HEK293 (cell line): ENCODE data around the gene KRTAP20-4.

Experiments used
- CTCF ChIA-PET: fragments of 350-600 bp; formaldehyde crosslinking; extraction: SDS; loops from one replicate; lab custom pipeline; 2021; ENCODE audit warnings: antibody characterized with exemption; lab: Yijun Ruan, JAX
- POLR2A ChIA-PET: fragments of 300-600 bp; formaldehyde crosslinking; extraction: SDS; loops from one replicate; lab custom pipeline; 2020; ENCODE audit warnings: antibody characterized with exemption, inconsistent platforms; lab: Yijun Ruan, JAX
- H3K27ac ChIP-seq: fragments of 200-500 bp; sonication (Bioruptor generic); 2 replicates; pipeline ENCODE4 v1.5.1; 2014; ENCODE audit warnings: low read depth, low read length, control low read depth, inconsistent platforms; ENCODE audit errors: extremely low read depth
- H3K36me3 ChIP-seq, 2 experiments: fragments of 200-500 bp in 1 of 2; sonication (Bioruptor generic) in 1 of 2; 1 replicate in 1 of 2; 2 replicates in 1 of 2; pipeline ENCODE4 v1.5.1; 2014 to 2017; ENCODE audit warnings: inconsistent platforms in 2 of 2, low read length in 2 of 2; ENCODE audit not compliant: control insufficient read depth in 2 of 2, insufficient read depth in 1 of 2
- H3K4me1 ChIP-seq: fragments of 200-500 bp; sonication (Bioruptor generic); 2 replicates; pipeline ENCODE4 v1.5.1; 2014; ENCODE audit warnings: mild to moderate bottlenecking, low read length, inconsistent platforms; ENCODE audit not compliant: control insufficient read depth, insufficient read depth
- H3K4me3 ChIP-seq: 2 replicates; pipeline ENCODE4 v1.5.1; 2011; ENCODE audit warnings: low read depth, mild to moderate bottlenecking, control low read depth, low read length, moderate library complexity
- H3K9me3 ChIP-seq: fragments of 200-500 bp; sonication (Bioruptor generic); 2 replicates; pipeline ENCODE4 v1.5.1; 2014; ENCODE audit warnings: low read depth, low read length, inconsistent platforms; ENCODE audit not compliant: control insufficient read depth, insufficient read depth
- KLF1 ChIP-seq: fragments of 450-650 bp; formaldehyde crosslinking; IDR thresholded peaks from 2 replicates; pipeline ENCODE4 v1.5.1; 2016; ENCODE audit warnings: missing biosample characterization, missing genetic modification characterization
- MZF1 ChIP-seq: fragments of 450-650 bp; formaldehyde crosslinking; IDR thresholded peaks from 2 replicates; pipeline ENCODE4 v1.5.1; 2017; ENCODE audit warnings: missing biosample characterization, missing genetic modification characterization, borderline replicate concordance
- REPIN1 ChIP-seq: fragments of 450-650 bp; formaldehyde crosslinking; IDR thresholded peaks from 2 replicates; pipeline ENCODE4 v1.5.1; 2017; ENCODE audit warnings: missing biosample characterization, missing genetic modification characterization, low read depth
- ZBTB21 ChIP-seq: fragments of 450-650 bp; formaldehyde crosslinking; IDR thresholded peaks from 2 replicates; pipeline ENCODE4 v1.5.1; 2017; ENCODE audit warnings: missing biosample characterization, missing genetic modification characterization
- ZNF2 ChIP-seq: fragments of 450-650 bp; formaldehyde crosslinking; IDR thresholded peaks from 2 replicates; pipeline ENCODE4 v1.5.1; 2016; ENCODE audit warnings: missing biosample characterization, missing genetic modification characterization
- ZNF341 ChIP-seq: fragments of 450-650 bp; formaldehyde crosslinking; IDR thresholded peaks from 2 replicates; pipeline ENCODE4; 2016; ENCODE audit warnings: low read depth, missing biosample characterization, missing genetic modification characterization
- ZNF37A ChIP-seq: fragments of 450-650 bp; IDR thresholded peaks from 2 replicates; pipeline ENCODE4 v1.5.1; 2018; ENCODE audit warnings: missing biosample characterization, missing genetic modification characterization
- ZNF404 ChIP-seq: fragments of 450-650 bp; formaldehyde crosslinking; IDR thresholded peaks from 2 replicates; pipeline ENCODE4 v1.5.1; 2017; ENCODE audit warnings: missing biosample characterization, missing genetic modification characterization
- ZNF585B ChIP-seq: fragments of 450-650 bp; formaldehyde crosslinking; IDR thresholded peaks from 2 replicates; pipeline ENCODE4 v1.5.1; 2016; ENCODE audit warnings: missing biosample characterization, missing genetic modification characterization
- ZNF596 ChIP-seq: fragments of 450-650 bp; IDR thresholded peaks from 2 replicates; pipeline ENCODE4 v1.5.0; 2018; ENCODE audit warnings: missing biosample characterization, mild to moderate bottlenecking, missing genetic modification characterization, moderate library complexity
- TF ChIP-seq, protein P1 (sequence below): fragments of 450-650 bp; IDR thresholded peaks from 2 replicates; pipeline ENCODE4 v1.5.1; 2018; ENCODE audit warnings: missing biosample characterization, missing genetic modification characterization
- TF ChIP-seq, protein P2 (sequence below): fragments of 450-650 bp; formaldehyde crosslinking; IDR thresholded peaks from 2 replicates; pipeline ENCODE4 v1.5.1; 2016; ENCODE audit warnings: missing biosample characterization, missing genetic modification characterization
- TF ChIP-seq, protein P3 (sequence below): fragments of 450-650 bp; formaldehyde crosslinking; IDR thresholded peaks from 2 replicates; pipeline ENCODE4 v1.5.0; 2017; ENCODE audit warnings: missing biosample characterization, missing genetic modification characterization, borderline replicate concordance
- TF ChIP-seq, protein P4 (sequence below): fragments of 450-650 bp; formaldehyde crosslinking; conservative IDR thresholded peaks from 2 replicates; pipeline ENCODE4 v1.5.1; 2016; ENCODE audit warnings: low read depth, missing biosample characterization, missing genetic modification characterization
- TF ChIP-seq, protein P5 (sequence below): fragments of 450-650 bp; formaldehyde crosslinking; IDR thresholded peaks from 2 replicates; pipeline ENCODE4 v1.5.1; 2016; ENCODE audit warnings: missing biosample characterization, missing genetic modification characterization

KRTAP20-4 gene

DNA sequence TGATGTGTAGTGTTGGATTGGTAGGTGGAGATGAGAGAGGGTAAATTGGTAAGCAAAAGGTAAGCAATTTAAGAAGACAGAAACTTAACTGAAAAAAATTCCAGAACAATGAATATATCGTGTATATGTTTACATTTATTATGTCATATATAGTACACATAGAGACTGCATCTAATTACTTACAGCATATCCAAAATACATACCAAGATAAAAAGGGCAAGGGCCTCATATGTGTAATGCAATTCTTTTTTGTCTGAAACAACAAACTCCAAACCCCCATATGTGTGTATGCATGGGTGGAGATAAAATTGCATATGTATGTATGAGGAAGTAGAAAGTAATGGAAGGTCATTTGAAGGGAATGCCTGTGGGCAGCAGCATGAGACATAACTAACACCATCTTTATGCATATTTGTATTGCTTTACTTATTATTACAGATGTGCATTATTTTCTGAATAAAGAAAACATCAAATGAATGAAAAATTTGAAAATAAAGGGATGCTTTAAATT, 26.5 kb downstream of the KRTAP20-4 start (continued):
- TF ChIP-seq ZNF596 (tag by site-specific recombination) (no peak), ZBTB21 (tag by site-specific recombination) (no peak), ZNF37A (tag by site-specific recombination) (no peak)

DNA sequence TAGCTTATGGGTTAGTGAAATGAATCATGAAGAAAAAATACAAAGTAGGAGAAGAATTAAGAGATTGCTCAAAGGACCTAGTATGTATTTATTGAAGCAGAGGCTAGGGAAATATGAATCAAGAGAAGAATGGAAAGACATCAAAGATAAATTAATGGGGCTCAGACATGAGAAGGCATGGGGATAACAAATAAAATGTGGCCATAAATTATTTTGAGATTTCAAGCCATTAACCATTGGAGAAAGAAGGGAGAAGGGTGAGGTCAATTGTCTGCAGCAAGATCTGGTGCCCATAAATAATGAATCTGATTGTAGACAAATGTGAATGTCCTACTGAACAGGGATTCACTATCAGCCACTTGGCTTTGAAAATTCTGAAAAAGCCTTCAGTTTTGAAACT, 32.5 kb downstream of the KRTAP20-4 start:
- Histone ChIP-seq H3K4me1 (no peaks in the 10 kb centered on the region), H3K4me3 (no peak overlapping the region), H3K36me3 (no peaks in the 10 kb centered on the region), H3K9me3 (no peaks in the 10 kb centered on the region), H3K27ac (no peak overlapping the region)
- ChIA-PET CTCF (interaction anchor here (0.7 kb wide), 1 partner anchor 563 kb away, joined by 3 read pairs; no protein-coding TSS in a partner anchor), POLR2A (no interaction called here)
- no peak for TF ChIP-seq ZNF2 (tag by site-specific recombination)
- TF ChIP-seq, protein P1, sequence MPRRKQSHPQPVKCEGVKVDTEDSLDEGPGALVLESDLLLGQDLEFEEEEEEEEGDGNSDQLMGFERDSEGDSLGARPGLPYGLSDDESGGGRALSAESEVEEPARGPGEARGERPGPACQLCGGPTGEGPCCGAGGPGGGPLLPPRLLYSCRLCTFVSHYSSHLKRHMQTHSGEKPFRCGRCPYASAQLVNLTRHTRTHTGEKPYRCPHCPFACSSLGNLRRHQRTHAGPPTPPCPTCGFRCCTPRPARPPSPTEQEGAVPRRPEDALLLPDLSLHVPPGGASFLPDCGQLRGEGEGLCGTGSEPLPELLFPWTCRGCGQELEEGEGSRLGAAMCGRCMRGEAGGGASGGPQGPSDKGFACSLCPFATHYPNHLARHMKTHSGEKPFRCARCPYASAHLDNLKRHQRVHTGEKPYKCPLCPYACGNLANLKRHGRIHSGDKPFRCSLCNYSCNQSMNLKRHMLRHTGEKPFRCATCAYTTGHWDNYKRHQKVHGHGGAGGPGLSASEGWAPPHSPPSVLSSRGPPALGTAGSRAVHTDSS (tag by site-specific recombination), result no peak
- TF ChIP-seq REPIN1 (tag by site-specific recombination), result no peak
- no peak for TF ChIP-seq ZNF341

DNA sequence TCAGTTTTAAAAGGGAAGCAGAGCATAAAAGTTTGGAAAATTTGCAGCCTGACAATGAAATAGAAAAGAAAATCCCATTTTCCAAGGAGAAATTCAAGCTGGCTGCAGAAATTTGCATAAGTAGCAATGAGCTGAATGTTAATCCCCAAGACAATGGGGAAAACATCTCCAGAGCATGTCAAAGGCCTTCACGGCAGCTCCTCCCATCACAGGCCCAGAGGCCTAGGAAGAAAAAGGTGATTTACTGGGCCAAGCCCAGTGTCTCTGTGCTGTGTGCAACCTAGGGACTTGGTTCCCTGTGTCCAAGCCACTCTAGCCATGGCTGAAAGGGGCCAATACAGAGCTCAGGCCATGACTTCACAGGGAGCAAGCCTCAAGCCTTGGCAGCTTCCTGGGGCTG, 48.3 kb downstream of the KRTAP20-4 start:
- no peak overlapping the region for H3K27ac ChIP-seq
- TF ChIP-seq, protein P2, sequence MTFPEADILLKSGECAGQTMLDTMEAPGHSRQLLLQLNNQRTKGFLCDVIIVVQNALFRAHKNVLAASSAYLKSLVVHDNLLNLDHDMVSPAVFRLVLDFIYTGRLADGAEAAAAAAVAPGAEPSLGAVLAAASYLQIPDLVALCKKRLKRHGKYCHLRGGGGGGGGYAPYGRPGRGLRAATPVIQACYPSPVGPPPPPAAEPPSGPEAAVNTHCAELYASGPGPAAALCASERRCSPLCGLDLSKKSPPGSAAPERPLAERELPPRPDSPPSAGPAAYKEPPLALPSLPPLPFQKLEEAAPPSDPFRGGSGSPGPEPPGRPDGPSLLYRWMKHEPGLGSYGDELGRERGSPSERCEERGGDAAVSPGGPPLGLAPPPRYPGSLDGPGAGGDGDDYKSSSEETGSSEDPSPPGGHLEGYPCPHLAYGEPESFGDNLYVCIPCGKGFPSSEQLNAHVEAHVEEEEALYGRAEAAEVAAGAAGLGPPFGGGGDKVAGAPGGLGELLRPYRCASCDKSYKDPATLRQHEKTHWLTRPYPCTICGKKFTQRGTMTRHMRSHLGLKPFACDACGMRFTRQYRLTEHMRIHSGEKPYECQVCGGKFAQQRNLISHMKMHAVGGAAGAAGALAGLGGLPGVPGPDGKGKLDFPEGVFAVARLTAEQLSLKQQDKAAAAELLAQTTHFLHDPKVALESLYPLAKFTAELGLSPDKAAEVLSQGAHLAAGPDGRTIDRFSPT, result no peak
- TF ChIP-seq MZF1 (tag by site-specific recombination), result no peak
- TF ChIP-seq, protein P3, sequence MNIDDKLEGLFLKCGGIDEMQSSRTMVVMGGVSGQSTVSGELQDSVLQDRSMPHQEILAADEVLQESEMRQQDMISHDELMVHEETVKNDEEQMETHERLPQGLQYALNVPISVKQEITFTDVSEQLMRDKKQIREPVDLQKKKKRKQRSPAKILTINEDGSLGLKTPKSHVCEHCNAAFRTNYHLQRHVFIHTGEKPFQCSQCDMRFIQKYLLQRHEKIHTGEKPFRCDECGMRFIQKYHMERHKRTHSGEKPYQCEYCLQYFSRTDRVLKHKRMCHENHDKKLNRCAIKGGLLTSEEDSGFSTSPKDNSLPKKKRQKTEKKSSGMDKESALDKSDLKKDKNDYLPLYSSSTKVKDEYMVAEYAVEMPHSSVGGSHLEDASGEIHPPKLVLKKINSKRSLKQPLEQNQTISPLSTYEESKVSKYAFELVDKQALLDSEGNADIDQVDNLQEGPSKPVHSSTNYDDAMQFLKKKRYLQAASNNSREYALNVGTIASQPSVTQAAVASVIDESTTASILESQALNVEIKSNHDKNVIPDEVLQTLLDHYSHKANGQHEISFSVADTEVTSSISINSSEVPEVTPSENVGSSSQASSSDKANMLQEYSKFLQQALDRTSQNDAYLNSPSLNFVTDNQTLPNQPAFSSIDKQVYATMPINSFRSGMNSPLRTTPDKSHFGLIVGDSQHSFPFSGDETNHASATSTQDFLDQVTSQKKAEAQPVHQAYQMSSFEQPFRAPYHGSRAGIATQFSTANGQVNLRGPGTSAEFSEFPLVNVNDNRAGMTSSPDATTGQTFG (tag by site-specific recombination), result no peak
- TF ChIP-seq, protein P4, sequence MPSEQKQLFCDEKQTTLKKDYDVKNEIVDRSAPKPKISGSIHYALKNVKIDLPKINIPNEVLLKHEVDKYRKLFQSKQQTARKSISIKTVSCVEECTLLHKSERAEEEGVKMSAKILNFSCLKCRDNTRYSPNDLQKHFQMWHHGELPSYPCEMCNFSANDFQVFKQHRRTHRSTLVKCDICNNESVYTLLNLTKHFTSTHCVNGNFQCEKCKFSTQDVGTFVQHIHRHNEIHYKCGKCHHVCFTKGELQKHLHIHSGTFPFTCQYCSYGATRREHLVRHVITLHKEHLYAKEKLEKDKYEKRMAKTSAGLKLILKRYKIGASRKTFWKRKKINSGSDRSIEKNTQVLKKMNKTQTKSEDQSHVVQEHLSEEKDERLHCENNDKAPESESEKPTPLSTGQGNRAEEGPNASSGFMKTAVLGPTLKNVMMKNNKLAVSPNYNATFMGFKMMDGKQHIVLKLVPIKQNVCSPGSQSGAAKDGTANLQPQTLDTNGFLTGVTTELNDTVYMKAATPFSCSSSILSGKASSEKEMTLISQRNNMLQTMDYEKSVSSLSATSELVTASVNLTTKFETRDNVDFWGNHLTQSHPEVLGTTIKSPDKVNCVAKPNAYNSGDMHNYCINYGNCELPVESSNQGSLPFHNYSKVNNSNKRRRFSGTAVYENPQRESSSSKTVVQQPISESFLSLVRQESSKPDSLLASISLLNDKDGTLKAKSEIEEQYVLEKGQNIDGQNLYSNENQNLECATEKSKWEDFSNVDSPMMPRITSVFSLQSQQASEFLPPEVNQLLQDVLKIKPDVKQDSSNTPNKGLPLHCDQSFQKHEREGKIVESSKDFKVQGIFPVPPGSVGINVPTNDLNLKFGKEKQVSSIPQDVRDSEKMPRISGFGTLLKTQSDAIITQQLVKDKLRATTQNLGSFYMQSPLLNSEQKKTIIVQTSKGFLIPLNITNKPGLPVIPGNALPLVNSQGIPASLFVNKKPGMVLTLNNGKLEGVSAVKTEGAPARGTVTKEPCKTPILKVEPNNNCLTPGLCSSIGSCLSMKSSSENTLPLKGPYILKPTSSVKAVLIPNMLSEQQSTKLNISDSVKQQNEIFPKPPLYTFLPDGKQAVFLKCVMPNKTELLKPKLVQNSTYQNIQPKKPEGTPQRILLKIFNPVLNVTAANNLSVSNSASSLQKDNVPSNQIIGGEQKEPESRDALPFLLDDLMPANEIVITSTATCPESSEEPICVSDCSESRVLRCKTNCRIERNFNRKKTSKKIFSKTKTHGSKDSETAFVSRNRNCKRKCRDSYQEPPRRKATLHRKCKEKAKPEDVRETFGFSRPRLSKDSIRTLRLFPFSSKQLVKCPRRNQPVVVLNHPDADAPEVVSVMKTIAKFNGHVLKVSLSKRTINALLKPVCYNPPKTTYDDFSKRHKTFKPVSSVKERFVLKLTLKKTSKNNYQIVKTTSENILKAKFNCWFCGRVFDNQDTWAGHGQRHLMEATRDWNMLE (tag by site-specific recombination), result no peak
- TF ChIP-seq, protein P5, sequence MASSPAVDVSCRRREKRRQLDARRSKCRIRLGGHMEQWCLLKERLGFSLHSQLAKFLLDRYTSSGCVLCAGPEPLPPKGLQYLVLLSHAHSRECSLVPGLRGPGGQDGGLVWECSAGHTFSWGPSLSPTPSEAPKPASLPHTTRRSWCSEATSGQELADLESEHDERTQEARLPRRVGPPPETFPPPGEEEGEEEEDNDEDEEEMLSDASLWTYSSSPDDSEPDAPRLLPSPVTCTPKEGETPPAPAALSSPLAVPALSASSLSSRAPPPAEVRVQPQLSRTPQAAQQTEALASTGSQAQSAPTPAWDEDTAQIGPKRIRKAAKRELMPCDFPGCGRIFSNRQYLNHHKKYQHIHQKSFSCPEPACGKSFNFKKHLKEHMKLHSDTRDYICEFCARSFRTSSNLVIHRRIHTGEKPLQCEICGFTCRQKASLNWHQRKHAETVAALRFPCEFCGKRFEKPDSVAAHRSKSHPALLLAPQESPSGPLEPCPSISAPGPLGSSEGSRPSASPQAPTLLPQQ (tag by site-specific recombination), result no peak
- no peak for TF ChIP-seq ZNF585B
- TF ChIP-seq KLF1, result no peak
- TF ChIP-seq ZNF404 (tag by site-specific recombination), result no peak
- ChIA-PET POLR2A (no interaction called here), CTCF (interaction anchor here (0.6 kb wide), 2 partner anchors 21 to 102 kb away, joined by 3 read pairs; no protein-coding TSS in a partner anchor)
- no peak overlapping the region for H3K4me3 ChIP-seq
- no peaks in the 10 kb centered on the region for H3K36me3 ChIP-seq
- H3K9me3 ChIP-seq, result no peaks in the 10 kb centered on the region
- no peaks in the 10 kb centered on the region for H3K4me1 ChIP-seq
